HFFc6 (cell line): ENCODE measurements around the gene EDNRA. TPM values are rescaled to one million over a fixed set of nuclear protein-coding genes. Genes with fewer than 3 reads are reported as not detected.

ENCODE experiments used
- DNase-seq: peaks from one replicate; pipeline ENCODE4 v3.0.0-alpha.2; 2018
- H3K27ac Mint-ChIP-seq: 2 replicates; pipeline ENCODE4 v1.8.0; 2020; ENCODE audit warnings: mild to moderate bottlenecking, mixed read lengths
- H3K27me3 Mint-ChIP-seq: 2 replicates; pipeline ENCODE4 v1.8.0; 2021; ENCODE audit warnings: mild to moderate bottlenecking, moderate library complexity, mixed read lengths; ENCODE audit not compliant: insufficient read depth
- H3K36me3 Mint-ChIP-seq: 2 replicates; pipeline ENCODE4 v1.8.0; 2021; ENCODE audit warnings: low read depth, mixed read lengths
- H3K4me1 Mint-ChIP-seq: 2 replicates; pipeline ENCODE4 v1.8.0; 2020; ENCODE audit warnings: low read depth, mixed read lengths
- H3K4me3 Mint-ChIP-seq: 2 replicates; pipeline ENCODE4 v1.8.0; 2020; ENCODE audit warnings: mild to moderate bottlenecking, moderate library complexity, mixed read lengths
- H3K9me3 Mint-ChIP-seq: 2 replicates; pipeline ENCODE4 v1.8.0; 2020; ENCODE audit warnings: mild to moderate bottlenecking, mixed read lengths
- CTCF ChIP-seq: fragments of 200-600 bp; sonication (generic); IDR thresholded peaks from 2 replicates; pipeline ENCODE4 v1.5.0; 2021; ENCODE audit warnings: antibody characterized with exemption, mild to moderate bottlenecking
- total RNA-seq, 6 experiments: library from RNA; stranded (reverse); fragmentation: NEBNext Ultra II Directional; extraction: Animal tissue kit (Norgen Biotek cat#: 25700); gene quantifications; 2 replicates in 1 of 6; 3 replicates in 5 of 6; pipeline ENCODE4 v1.2.3, GENCODE V29; 2021

EDNRA gene
- total RNA-seq, 6 experiments from 2014 or later: 0.83 to 3.0 (median 1.5) TPM

GRCh38 chr4:147516133-147516532 is 35.2 kb downstream of the EDNRA start:
- no peak overlapping the region for H3K4me3 Mint-ChIP-seq
- DNase-seq: no peak
- no peaks in the 10 kb centered on the region for H3K9me3 Mint-ChIP-seq
- H3K4me1 Mint-ChIP-seq: peaks cover 43% of the 10 kb centered on the region
- no peak overlapping the region for H3K27ac Mint-ChIP-seq
- H3K36me3 Mint-ChIP-seq: no peaks in the 10 kb centered on the region
- TF ChIP-seq CTCF: no peak
- H3K27me3 Mint-ChIP-seq: no peaks in the 10 kb centered on the region

GRCh38 chr4:147518086-147518485 is 37.2 kb downstream of the EDNRA start:
- DNase-seq: peak; percentile 33
- H3K27me3 Mint-ChIP-seq: no peaks in the 10 kb centered on the region
- H3K4me3 Mint-ChIP-seq: peak overlapping the region; percentile 61; the same call in 1 of the 2 replicates
- no peaks in the 10 kb centered on the region for H3K36me3 Mint-ChIP-seq
- H3K9me3 Mint-ChIP-seq: no peaks in the 10 kb centered on the region
- peak overlapping the region; percentile 34; the same call in 1 of the 2 replicates for H3K27ac Mint-ChIP-seq
- peaks cover 28% of the 10 kb centered on the region for H3K4me1 Mint-ChIP-seq
- no peak for TF ChIP-seq CTCF

GRCh38 chr4:147518846-147519767 is 38.2 kb downstream of the EDNRA start:
- H3K27me3 Mint-ChIP-seq: no peaks in the 10 kb centered on the region
- H3K4me1 Mint-ChIP-seq: peaks cover 20% of the 10 kb centered on the region
- DNase-seq: peak; percentile 73
- H3K9me3 Mint-ChIP-seq: no peaks in the 10 kb centered on the region
- no peak overlapping the region for H3K27ac Mint-ChIP-seq
- H3K4me3 Mint-ChIP-seq: no peak overlapping the region
- TF ChIP-seq CTCF: peak; percentile 95
- no peaks in the 10 kb centered on the region for H3K36me3 Mint-ChIP-seq

GRCh38 chr4:147524601-147525000 is 43.7 kb downstream of the EDNRA start:
- no peaks in the 10 kb centered on the region for H3K36me3 Mint-ChIP-seq
- no peaks in the 10 kb centered on the region for H3K9me3 Mint-ChIP-seq
- no peak for DNase-seq
- H3K27me3 Mint-ChIP-seq: peaks cover 2% of the 10 kb centered on the region; the same call in 1 of the 2 replicates
- no peak for TF ChIP-seq CTCF
- no peaks in the 10 kb centered on the region for H3K4me1 Mint-ChIP-seq
- no peak overlapping the region for H3K27ac Mint-ChIP-seq
- no peak overlapping the region for H3K4me3 Mint-ChIP-seq

GRCh38 chr4:147525494-147526271 is 44.8 kb downstream of the EDNRA start:
- DNase-seq: no peak
- peaks cover 2% of the 10 kb centered on the region; the same call in 1 of the 2 replicates for H3K27me3 Mint-ChIP-seq
- H3K9me3 Mint-ChIP-seq: no peaks in the 10 kb centered on the region
- no peak for TF ChIP-seq CTCF
- H3K36me3 Mint-ChIP-seq: no peaks in the 10 kb centered on the region
- H3K4me1 Mint-ChIP-seq: peaks cover 10% of the 10 kb centered on the region
- no peak overlapping the region for H3K4me3 Mint-ChIP-seq
- H3K27ac Mint-ChIP-seq: no peak overlapping the region
